VCaP (cell line): ENCODE results near the gene HIVEP3.

Source experiments
- H3K27ac ChIP-seq: fragments of 450-650 bp; 2 replicates; pipeline ENCODE4 v1.5.1; 2017
- TF ChIP-seq, protein P1 (sequence below): fragments of 450-650 bp; conservative IDR thresholded peaks from 2 replicates; pipeline ENCODE4 v1.5.1; 2017; ENCODE audit warnings: mild to moderate bottlenecking, moderate library complexity

Gene HIVEP3

DNA sequence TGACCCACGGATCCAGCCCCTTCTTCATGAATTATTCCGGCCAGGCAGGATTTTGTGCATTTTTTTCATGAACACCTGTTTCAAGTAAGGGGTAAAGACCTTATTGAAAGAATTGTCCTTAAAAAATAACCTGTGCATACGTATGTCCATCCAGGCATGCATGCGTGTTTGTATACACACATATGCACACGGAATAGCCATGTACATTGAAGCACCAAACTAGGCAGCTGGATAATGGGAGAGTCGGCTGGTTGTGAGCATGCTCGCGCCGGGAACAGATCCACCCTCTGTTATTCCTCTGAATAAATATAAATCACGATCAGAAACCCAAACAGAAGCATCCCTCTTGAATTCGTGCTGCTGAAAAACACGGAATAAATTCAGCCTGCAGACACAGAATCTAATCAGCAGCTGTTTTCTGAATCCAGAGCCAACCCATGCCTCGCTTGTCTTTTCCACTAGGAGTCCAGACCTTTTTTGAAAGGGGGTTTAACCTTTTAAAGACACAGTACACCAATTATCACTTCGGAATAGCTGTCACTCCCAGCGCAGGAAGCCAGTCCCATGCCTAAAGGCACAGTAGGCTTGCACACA lies at the start of gene HIVEP3:
Gene HIVEP3, minus strand, starts transcription at position 473 of the 594 bp plus-strand sequence.
- H3K27ac ChIP-seq = peak within 1 kb of the TSS; percentile 88

DNA sequence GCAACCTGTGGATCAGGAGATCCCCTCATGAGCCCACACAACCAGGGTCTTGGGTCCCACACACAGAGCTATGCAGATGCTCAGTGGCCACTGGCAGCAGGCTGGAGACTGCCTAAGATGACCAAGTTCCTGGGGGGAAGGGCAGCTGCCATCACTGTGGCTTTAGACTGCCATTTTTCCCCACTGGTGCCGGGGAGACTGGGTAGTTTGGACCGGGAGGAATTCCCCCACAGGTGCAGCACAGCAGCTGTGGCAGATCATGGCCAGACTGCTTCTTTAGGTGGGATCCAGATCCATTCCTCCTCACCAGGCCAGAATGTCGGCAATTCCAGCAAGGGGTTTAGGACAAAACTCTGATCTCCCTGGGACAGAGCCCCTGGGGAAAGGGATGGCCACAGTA lies 45.7 kb upstream of the HIVEP3 start:
- no peak overlapping the region for H3K27ac ChIP-seq
- TF ChIP-seq, protein P1, sequence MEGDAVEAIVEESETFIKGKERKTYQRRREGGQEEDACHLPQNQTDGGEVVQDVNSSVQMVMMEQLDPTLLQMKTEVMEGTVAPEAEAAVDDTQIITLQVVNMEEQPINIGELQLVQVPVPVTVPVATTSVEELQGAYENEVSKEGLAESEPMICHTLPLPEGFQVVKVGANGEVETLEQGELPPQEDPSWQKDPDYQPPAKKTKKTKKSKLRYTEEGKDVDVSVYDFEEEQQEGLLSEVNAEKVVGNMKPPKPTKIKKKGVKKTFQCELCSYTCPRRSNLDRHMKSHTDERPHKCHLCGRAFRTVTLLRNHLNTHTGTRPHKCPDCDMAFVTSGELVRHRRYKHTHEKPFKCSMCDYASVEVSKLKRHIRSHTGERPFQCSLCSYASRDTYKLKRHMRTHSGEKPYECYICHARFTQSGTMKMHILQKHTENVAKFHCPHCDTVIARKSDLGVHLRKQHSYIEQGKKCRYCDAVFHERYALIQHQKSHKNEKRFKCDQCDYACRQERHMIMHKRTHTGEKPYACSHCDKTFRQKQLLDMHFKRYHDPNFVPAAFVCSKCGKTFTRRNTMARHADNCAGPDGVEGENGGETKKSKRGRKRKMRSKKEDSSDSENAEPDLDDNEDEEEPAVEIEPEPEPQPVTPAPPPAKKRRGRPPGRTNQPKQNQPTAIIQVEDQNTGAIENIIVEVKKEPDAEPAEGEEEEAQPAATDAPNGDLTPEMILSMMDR = no peak

More for the DNA sequence above, at the start of gene HIVEP3:
- TF ChIP-seq, protein P1 = peak; percentile 37

DNA sequence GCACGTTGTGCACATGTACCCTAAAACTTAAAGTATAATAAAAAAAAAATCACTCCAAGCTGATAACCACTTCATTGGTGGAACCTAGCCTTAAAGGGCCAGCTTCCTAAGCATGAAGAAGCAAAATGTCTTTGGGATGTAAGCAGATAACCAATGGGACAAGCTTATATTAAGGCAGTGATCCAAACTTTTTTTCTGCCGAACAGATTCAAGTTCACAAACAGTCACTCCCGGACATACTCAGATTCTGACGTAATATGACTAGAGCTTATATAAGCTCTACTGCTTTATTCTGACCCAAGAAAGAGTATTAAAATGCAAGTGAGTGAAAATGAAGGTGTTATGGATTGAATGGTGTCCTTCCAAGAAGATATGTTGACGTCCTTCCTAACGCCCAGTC lies 44.9 kb upstream of the HIVEP3 start:
- H3K27ac ChIP-seq = no peak overlapping the region
- TF ChIP-seq, protein P1 = no peak

DNA sequence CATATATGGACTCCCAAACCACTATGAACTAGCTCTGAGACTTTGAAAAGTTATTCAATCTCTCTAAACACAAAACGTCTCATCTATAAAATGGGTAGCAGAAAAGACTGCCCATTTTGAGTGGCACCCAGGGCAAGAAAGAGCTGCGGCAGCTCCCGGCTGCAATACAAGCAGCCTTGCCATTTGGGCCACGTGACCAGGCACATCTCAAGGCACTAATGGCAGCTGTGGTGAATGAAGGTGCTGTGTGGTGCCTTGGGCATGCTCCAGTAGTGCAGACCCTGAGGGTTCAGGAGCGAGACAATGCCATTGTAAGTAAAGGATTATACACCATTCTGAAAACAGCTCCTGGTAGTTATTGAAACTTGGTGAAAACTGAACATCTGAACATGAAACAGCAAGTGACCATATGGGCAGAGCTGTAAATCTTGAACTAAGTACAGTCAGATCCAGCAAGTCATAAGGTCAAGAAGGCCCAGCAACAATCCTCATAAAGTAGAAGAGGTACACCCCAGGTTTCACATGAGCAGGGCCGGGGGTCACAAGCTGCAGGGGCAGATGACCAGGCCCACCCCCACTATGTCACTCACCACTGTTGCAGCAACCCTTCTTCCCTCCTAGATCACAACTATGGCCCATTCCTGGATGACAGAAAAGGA lies 39.4 kb upstream of the HIVEP3 start:
- TF ChIP-seq, protein P1 = no peak
- H3K27ac ChIP-seq = no peak overlapping the region

DNA sequence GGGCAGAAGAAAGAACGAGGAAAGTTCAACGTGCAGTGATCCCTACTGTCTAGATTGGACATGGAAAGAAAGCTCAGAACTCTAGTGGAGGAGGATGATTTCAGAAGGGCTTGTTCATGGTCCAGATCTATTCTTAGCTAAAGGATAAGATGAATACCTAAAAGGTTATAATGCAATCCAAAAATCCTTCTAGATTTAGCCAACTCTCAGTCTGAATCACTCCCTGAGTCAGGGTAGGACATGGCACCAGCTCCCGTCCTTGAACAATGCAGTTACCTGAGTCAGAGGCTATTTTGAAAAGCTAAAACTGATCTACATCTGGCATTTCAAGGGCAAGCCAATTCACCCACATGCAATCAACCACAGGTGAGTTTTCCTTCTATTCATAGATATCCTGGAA lies 38.8 kb upstream of the HIVEP3 start:
- no peak overlapping the region for H3K27ac ChIP-seq
- TF ChIP-seq, protein P1 = no peak

DNA sequence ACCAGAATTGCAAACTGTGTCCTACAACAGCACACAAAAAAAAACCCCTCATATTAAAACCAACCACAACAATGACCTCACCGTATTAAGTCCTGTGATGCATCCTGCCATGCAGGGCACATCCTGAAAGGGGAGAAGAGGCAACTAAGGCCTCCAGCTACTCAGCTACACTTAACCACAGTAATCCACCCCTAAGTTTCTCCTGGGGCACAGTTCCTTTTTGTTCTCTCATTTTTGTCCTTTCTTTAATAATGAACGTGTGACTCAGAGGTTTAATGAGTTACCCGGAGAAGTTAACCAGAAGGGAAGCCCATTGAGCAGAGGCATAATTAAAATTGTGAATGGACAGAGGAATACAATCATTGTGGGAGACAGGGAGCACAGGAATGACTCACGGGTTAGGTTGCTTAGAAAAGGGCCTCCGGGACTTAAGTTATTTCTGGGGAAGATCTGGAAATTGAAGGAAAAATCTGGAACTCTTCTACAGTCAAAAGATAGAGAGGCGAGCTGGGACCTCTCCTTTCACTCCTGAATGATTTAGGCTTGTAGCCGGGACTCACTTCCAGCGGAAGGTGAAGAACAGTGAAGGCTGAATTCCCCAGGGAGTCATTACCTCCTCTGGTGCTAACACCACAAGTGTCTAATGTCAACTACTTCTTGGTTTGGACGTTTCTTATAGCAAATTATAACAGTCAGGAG lies 36.9 kb upstream of the HIVEP3 start:
- H3K27ac ChIP-seq = no peak overlapping the region
- TF ChIP-seq, protein P1 = no peak

DNA sequence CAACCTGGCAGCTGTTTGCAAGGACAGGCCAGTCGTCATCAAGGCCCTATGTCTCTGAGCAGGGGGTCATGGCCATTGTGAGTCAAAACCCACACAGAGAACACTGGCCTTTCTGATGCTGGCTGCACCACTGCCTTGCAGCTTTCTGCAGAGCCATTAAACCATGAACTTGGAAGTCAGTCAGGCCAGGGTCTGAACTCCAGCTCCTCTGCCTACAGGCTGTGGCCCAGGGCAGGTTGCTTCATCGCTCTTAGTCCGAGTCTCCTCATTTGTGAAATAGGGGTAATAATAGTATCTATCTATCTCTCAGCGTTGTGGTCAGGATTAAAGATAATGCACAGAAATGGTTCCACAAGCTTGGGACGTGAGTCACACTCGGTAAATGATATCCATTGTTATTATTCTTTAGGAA lies 35.8 kb upstream of the HIVEP3 start:
- H3K27ac ChIP-seq = no peak overlapping the region
- TF ChIP-seq, protein P1 = no peak
